Stimulated activated CD8-positive, alpha-beta memory T cell treated with anti-CD3 and anti-CD28 coated beads, Interleukin-2, amount 100 ng/mL, for 1 hour (primary cell): ENCODE measurements around the gene BBOF1.
"Not testable (repeated sequence)": the region's sequence is repeated elsewhere in the genome, so short reads cannot be mapped to it uniquely, and the experiment has no call there.

ENCODE experiments used
- DNase-seq, 2 donors: peaks; one replicate each; pipeline ENCODE4 v3.0.0-alpha.2; 2020; ENCODE audit warnings: low read depth in 2 of 2

Gene BBOF1

GRCh38 chr14:74018586-74019407 lies at the start of gene BBOF1, which contains the start of gene ENTPD5:
Gene BBOF1 (plus strand): TSS chr14:74019349. CDS start chr14:74019479, 130 bp downstream.
Gene ENTPD5 (minus strand): TSS chr14:74019288. CDS start chr14:73988102, 31,186 bp downstream.
- DNase-seq = peak; percentile 69 to 74

- DNase-seq = no peak
Measured at GRCh38 chr14:73973497-73973896, 45.7 kb upstream of the BBOF1 start.

- DNase-seq = no peak
Measured at GRCh38 chr14:73976125-73976524, 43.0 kb upstream of the BBOF1 start.

- no peak for DNase-seq
Measured at GRCh38 chr14:73977896-73978295, 41.3 kb upstream of the BBOF1 start.

- DNase-seq = no peak
Measured at GRCh38 chr14:73988065-73988464, 31.1 kb upstream of the BBOF1 start.

GRCh38 chr14:73988656-73989055 lies 30.5 kb upstream of the BBOF1 start:
- DNase-seq = not testable (repeated sequence)

GRCh38 chr14:73991092-73991491 lies 28.1 kb upstream of the BBOF1 start:
- no peak for DNase-seq

- not testable (repeated sequence) for DNase-seq
Measured at GRCh38 chr14:73994926-73995325, 24.2 kb upstream of the BBOF1 start.

- DNase-seq = no peak
Measured at GRCh38 chr14:73995977-73996378, 23.2 kb upstream of the BBOF1 start.

GRCh38 chr14:73996731-73997107 lies 22.4 kb upstream of the BBOF1 start:
- no peak for DNase-seq

GRCh38 chr14:73997108-73997943 lies 21.8 kb upstream of the BBOF1 start:
- no peak for DNase-seq

- no peak for DNase-seq
Measured at GRCh38 chr14:73997944-73998447, 21.2 kb upstream of the BBOF1 start.

GRCh38 chr14:73998726-73999125 lies 20.4 kb upstream of the BBOF1 start:
- no peak for DNase-seq

- not testable (repeated sequence) for DNase-seq
Measured at GRCh38 chr14:74005664-74006063, 13.5 kb upstream of the BBOF1 start.

GRCh38 chr14:74008843-74009499 lies 10.2 kb upstream of the BBOF1 start:
- no peak for DNase-seq

- no peak for DNase-seq
Measured at GRCh38 chr14:74014299-74014698, 4.8 kb upstream of the BBOF1 start.

GRCh38 chr14:74015176-74015575 lies 4.0 kb upstream of the BBOF1 start:
- DNase-seq = no peak

- no peak for DNase-seq
Measured at GRCh38 chr14:74015963-74016362, 3.2 kb upstream of the BBOF1 start.

GRCh38 chr14:74018174-74018585 lies 969 bp upstream of the BBOF1 start:
- DNase-seq = no peak

GRCh38 chr14:74019408-74020137 lies 424 bp downstream of the BBOF1 start:
- DNase-seq = no peak

- no peak for DNase-seq
Measured at GRCh38 chr14:74022346-74022745, 3.2 kb downstream of the BBOF1 start.
